ENCODE results near the gene CNTFR. TPM values are rescaled to one million over a fixed set of nuclear protein-coding genes. Genes with fewer than 3 reads are reported as not detected.

Gene CNTFR
- total and polyA plus RNA-seq, 7 experiments from 2014 or later = not detected

DNA sequence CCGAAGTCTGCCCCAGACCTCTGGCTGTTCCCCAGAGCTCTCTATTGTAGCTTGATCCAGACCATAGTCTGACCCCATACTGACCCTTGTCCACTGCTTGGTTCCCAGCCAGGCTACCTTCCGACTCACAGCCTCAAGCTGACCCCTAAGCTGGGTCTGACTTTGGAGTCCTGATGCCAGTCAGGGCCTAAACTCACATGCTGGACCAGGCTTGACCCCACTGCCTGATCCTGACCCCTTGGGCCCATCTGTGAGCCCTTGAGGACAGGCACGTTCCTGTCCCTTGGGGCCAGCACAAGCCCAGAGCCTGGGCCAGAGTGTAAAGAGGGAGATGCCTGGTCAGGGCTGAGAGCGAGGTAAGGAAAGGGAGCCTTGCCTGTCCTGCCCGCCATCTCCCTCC lies 34.0 kb downstream of the CNTFR start:
- intact Hi-C loops (cut with micrococcal nuclease) = no loop called here
- Mint-ChIP-seq H3K27me3 (peaks cover 11 to 26% (median 22%) of the 10 kb centered on the region in 5 donors), H3K27ac (no peak overlapping the region), H3K4me3 (no peak overlapping the region), H3K4me1 (no peaks in the 10 kb centered on the region), H3K36me3 (peaks cover 0 to 4% (median 0%) of the 10 kb centered on the region in 5 donors), H3K9me3 (no peaks in the 10 kb centered on the region)
- Histone ChIP-seq H3K27me3 (ENCODE audit: control insufficient read depth in 2 of 2, insufficient read depth in 2 of 2, low read length in 2 of 2) (no peaks in the 10 kb centered on the region), H3K27ac (ENCODE audit: low read depth, low read length) (no peak overlapping the region), H3K9me3 (ENCODE audit: control insufficient read depth in 2 of 3, low read length in 3 of 3) (no peaks in the 10 kb centered on the region), H3K36me3 (ENCODE audit: control insufficient read depth in 2 of 3, insufficient read depth in 3 of 3, low read length in 3 of 3) (no peaks in the 10 kb centered on the region), H3K4me1 (ENCODE audit: control insufficient read depth in 2 of 2, insufficient read depth in 2 of 2, low read length in 2 of 2) (no peaks in the 10 kb centered on the region), H3K4me3 (ENCODE audit: low read length) (no peak overlapping the region)
- no peak for DNase-seq
- no peak for ATAC-seq
- CTCF ChIA-PET = interaction anchor here (1.1 kb wide), 1 partner anchor 35 kb away, joined by 3 read pairs; no protein-coding TSS in a partner anchor
- POLR2A ChIA-PET = no interaction called here

DNA sequence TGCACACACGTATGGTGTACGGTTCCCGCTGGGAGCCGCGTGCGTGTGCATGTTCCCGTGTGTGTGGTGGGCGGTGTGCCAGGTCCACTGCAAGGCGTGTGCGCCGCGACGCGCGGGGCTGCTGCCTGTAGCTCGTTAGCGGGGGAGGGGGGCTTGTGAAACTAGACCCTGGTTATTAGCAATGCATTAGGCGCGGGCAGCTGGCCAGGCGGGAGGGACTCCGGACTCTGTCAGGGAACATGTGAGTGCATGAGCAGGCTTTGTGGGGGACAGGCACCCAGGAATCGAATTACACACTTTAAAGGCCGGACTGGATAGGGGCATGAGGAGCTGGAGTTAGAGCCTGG lies 34.5 kb downstream of the CNTFR start:
- Histone ChIP-seq H3K9me3 (ENCODE audit: control insufficient read depth in 2 of 3, low read length in 3 of 3) (no peaks in the 10 kb centered on the region), H3K4me1 (ENCODE audit: control insufficient read depth in 2 of 2, insufficient read depth in 2 of 2, low read length in 2 of 2) (no peaks in the 10 kb centered on the region), H3K4me3 (ENCODE audit: low read length) (no peak overlapping the region), H3K27ac (ENCODE audit: low read depth, low read length) (no peak overlapping the region), H3K27me3 (ENCODE audit: control insufficient read depth in 2 of 2, insufficient read depth in 2 of 2, low read length in 2 of 2) (no peaks in the 10 kb centered on the region), H3K36me3 (ENCODE audit: control insufficient read depth in 2 of 3, insufficient read depth in 3 of 3, low read length in 3 of 3) (no peaks in the 10 kb centered on the region)
- H3K4me1 Mint-ChIP-seq = no peaks in the 10 kb centered on the region
- no peaks in the 10 kb centered on the region for H3K36me3 Mint-ChIP-seq
- ChIA-PET POLR2A (no interaction called here), CTCF (no interaction called here)
- no peak for DNase-seq
- no peak overlapping the region for H3K27ac Mint-ChIP-seq
- intact Hi-C loops (cut with micrococcal nuclease) = no loop called here
- H3K4me3 Mint-ChIP-seq = no peak overlapping the region
- H3K9me3 Mint-ChIP-seq = no peaks in the 10 kb centered on the region
- ATAC-seq = no peak
- H3K27me3 Mint-ChIP-seq = peaks cover 6 to 22% (median 17%) of the 10 kb centered on the region in 5 donors

DNA sequence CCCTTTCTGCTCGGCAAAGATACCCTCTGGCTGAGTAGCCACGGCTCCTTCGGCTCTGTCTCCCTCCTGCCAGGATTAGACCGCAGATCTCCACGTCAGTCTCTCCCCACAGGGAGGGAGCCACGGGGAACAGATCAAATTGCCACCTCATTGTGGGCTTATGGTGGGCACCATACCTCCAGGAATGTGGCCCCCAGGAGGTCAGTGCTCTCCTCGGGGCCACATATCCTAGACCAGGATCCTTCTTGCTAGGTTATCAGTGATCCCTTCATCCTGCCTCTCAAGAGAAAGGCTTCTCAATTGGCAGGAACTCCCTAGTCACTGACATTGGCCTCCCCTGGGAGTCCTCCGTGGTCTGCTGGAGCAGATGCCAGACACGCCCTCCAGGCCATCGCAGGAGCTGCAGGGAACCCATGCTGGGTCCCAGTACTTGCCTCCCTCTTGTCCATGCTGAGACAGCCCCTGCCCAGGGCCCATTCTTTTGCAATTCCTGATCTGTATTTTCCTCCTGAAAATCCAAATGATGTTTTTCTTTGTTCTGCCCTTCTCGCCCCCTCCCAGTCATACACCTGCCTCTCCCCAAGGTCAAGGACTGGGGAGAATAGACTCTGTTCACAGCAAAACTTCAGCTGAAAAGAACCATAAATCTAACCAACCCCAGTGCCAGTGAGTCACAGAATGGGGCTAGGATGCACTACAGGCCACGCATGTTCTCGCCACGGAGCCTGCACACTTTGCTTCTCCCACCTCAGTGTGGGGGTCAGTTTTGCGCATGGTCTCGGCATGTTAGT lies 35.1 kb downstream of the CNTFR start:
- Mint-ChIP-seq H3K27me3 (peaks cover 5 to 21% (median 15%) of the 10 kb centered on the region in 5 donors), H3K9me3 (no peaks in the 10 kb centered on the region), H3K4me3 (no peak overlapping the region), H3K4me1 (no peaks in the 10 kb centered on the region), H3K27ac (no peak overlapping the region), H3K36me3 (no peaks in the 10 kb centered on the region)
- intact Hi-C loops (cut with micrococcal nuclease) = no loop called here
- CTCF ChIA-PET = no interaction called here
- ATAC-seq (no peak), DNase-seq (no peak)
- no peaks in the 10 kb centered on the region for H3K9me3 ChIP-seq (ENCODE audit: control insufficient read depth in 2 of 3, low read length in 3 of 3)
- H3K27me3 ChIP-seq (ENCODE audit: control insufficient read depth in 2 of 2, insufficient read depth in 2 of 2, low read length in 2 of 2) = no peaks in the 10 kb centered on the region
- POLR2A ChIA-PET = no interaction called here
- no peaks in the 10 kb centered on the region for H3K4me1 ChIP-seq (ENCODE audit: control insufficient read depth in 2 of 2, insufficient read depth in 2 of 2, low read length in 2 of 2)
- no peak overlapping the region for H3K4me3 ChIP-seq (ENCODE audit: low read length)
- H3K27ac ChIP-seq (ENCODE audit: low read depth, low read length) = no peak overlapping the region
- no peaks in the 10 kb centered on the region for H3K36me3 ChIP-seq (ENCODE audit: control insufficient read depth in 2 of 3, insufficient read depth in 3 of 3, low read length in 3 of 3)

DNA sequence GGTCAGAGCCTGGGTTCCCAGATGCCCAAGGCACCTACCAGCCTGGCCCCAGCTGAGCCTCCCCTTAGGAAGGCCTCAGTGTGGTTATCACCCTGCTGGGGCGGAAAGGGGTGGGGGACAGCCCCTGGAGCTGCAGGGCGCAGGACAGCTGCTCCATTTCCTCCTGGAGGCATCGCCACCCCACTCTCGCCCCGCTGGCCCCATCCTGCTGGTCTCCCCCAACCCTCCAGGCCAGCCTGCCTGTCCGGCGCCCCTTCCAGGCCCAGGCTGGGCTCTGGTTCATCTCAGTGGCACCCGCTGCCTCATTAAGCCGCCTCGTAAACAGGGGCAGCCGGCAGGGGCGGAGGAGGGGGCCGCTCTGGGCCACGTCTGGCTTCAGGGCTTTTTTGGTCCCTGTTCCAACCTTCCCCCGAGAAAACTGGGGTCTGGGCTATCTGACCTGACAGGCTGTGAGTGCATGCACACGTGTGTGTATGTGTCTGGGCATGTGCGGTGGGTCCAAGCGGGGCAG lies 36.0 kb downstream of the CNTFR start:
- peaks cover 0 to 20% (median 10%) of the 10 kb centered on the region in 5 donors for H3K27me3 Mint-ChIP-seq
- Histone ChIP-seq H3K4me3 (ENCODE audit: low read length) (no peak overlapping the region), H3K9me3 (ENCODE audit: control insufficient read depth in 2 of 3, low read length in 3 of 3) (no peaks in the 10 kb centered on the region), H3K4me1 (ENCODE audit: control insufficient read depth in 2 of 2, insufficient read depth in 2 of 2, low read length in 2 of 2) (no peaks in the 10 kb centered on the region), H3K27ac (ENCODE audit: low read depth, low read length) (no peak overlapping the region), H3K27me3 (ENCODE audit: control insufficient read depth in 2 of 2, insufficient read depth in 2 of 2, low read length in 2 of 2) (no peaks in the 10 kb centered on the region), H3K36me3 (ENCODE audit: control insufficient read depth in 2 of 3, insufficient read depth in 3 of 3, low read length in 3 of 3) (no peaks in the 10 kb centered on the region)
- no peak overlapping the region for H3K27ac Mint-ChIP-seq
- no peaks in the 10 kb centered on the region for H3K4me1 Mint-ChIP-seq
- no peaks in the 10 kb centered on the region for H3K9me3 Mint-ChIP-seq
- H3K4me3 Mint-ChIP-seq = no peak overlapping the region
- ChIA-PET CTCF (no interaction called here), POLR2A (no interaction called here)
- no peaks in the 10 kb centered on the region for H3K36me3 Mint-ChIP-seq
- DNase-seq = no peak
- ATAC-seq = no peak
- intact Hi-C loops (cut with micrococcal nuclease) = no loop called here

DNA sequence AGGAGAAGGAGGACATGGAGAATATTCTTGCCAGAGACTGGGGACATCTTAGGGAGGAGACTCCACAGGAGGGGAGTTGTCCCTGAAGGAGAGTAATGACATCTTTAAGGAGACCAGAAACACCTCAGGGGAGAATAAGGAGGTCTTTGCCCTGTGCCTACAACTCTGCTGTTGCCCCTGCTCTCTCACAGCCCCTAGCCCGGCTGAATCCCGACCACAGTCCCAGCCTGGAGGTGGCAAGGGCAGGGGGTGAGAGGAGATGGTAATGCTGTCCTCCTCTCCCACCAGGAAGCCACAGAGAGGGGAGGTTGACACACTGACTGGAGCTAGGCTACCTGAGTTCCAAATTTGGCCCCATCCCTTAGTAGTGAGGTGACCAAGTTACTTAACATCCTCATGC lies 36.5 kb downstream of the CNTFR start:
- Mint-ChIP-seq H3K4me3 (no peak overlapping the region), H3K4me1 (peaks cover 0 to 5% (median 0%) of the 10 kb centered on the region in 7 donors), H3K9me3 (no peaks in the 10 kb centered on the region), H3K27me3 (peaks cover 3 to 22% (median 14%) of the 10 kb centered on the region in 5 donors), H3K36me3 (no peaks in the 10 kb centered on the region), H3K27ac (no peak overlapping the region)
- Histone ChIP-seq H3K27ac (ENCODE audit: low read depth, low read length) (no peak overlapping the region), H3K27me3 (ENCODE audit: control insufficient read depth in 2 of 2, insufficient read depth in 2 of 2, low read length in 2 of 2) (no peaks in the 10 kb centered on the region), H3K36me3 (ENCODE audit: control insufficient read depth in 2 of 3, insufficient read depth in 3 of 3, low read length in 3 of 3) (no peaks in the 10 kb centered on the region), H3K4me1 (ENCODE audit: control insufficient read depth in 2 of 2, insufficient read depth in 2 of 2, low read length in 2 of 2) (no peaks in the 10 kb centered on the region), H3K9me3 (ENCODE audit: control insufficient read depth in 2 of 3, low read length in 3 of 3) (no peaks in the 10 kb centered on the region), H3K4me3 (ENCODE audit: low read length) (no peak overlapping the region)
- ChIA-PET POLR2A (no interaction called here), CTCF (no interaction called here)
- no peak for DNase-seq
- intact Hi-C loops (cut with micrococcal nuclease) = no loop called here
- no peak for ATAC-seq

DNA sequence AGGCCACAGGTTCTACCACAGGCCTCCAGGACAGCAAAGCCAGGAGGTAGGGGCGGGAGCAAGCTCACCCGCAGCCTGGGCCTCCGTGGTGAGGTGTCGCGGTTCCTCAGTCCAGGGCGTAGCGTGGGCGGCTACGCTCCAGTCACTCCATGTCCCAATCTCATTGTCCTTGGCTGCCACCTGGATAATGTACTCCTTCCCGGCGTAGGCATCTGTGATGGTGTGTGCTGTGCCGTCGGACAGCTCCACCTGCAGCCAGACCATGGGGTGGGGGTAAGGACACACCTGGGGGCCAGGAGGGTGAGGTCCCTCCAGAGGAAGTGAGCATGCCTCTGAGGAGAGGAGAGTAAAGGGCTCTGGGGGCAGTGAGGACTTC lies 36.9 kb downstream of the CNTFR start:
- ATAC-seq (no peak), DNase-seq (no peak)
- CTCF ChIA-PET = no interaction called here
- H3K4me3 ChIP-seq (ENCODE audit: low read length) = no peak overlapping the region
- Mint-ChIP-seq H3K27me3 (peaks cover 2 to 21% (median 14%) of the 10 kb centered on the region in 5 donors), H3K9me3 (no peaks in the 10 kb centered on the region), H3K27ac (no peak overlapping the region), H3K36me3 (no peaks in the 10 kb centered on the region), H3K4me3 (no peak overlapping the region), H3K4me1 (peaks cover 0 to 7% (median 0%) of the 10 kb centered on the region in 7 donors)
- H3K27ac ChIP-seq (ENCODE audit: low read depth, low read length) = no peak overlapping the region
- intact Hi-C loops (cut with micrococcal nuclease) = no loop called here
- H3K27me3 ChIP-seq (ENCODE audit: control insufficient read depth in 2 of 2, insufficient read depth in 2 of 2, low read length in 2 of 2) = no peaks in the 10 kb centered on the region
- no peaks in the 10 kb centered on the region for H3K36me3 ChIP-seq (ENCODE audit: control insufficient read depth in 2 of 3, insufficient read depth in 3 of 3, low read length in 3 of 3)
- H3K4me1 ChIP-seq (ENCODE audit: control insufficient read depth in 2 of 2, insufficient read depth in 2 of 2, low read length in 2 of 2) = no peaks in the 10 kb centered on the region
- POLR2A ChIA-PET = no interaction called here
- no peaks in the 10 kb centered on the region for H3K9me3 ChIP-seq (ENCODE audit: control insufficient read depth in 2 of 3, low read length in 3 of 3)

Measured in naive thymus-derived CD4-positive, alpha-beta T cell (primary cell).